GM19372 (cell line): ENCODE results near the gene NGEF.

ENCODE experiments used
- ATAC-seq: cut with Tn5 transposase; IDR thresholded peaks from one replicate; pipeline ENCODE4 v1.9.1; 2021; ENCODE audit warnings: mild to moderate bottlenecking, low read depth, moderate library complexity; ENCODE audit not compliant: unreplicated experiment

Gene NGEF

GRCh38 chr2:232875256-232876121, 137.6 kb downstream of the NGEF start:
- ATAC-seq, result no peak

GRCh38 chr2:232874677-232875223, 138.3 kb downstream of the NGEF start:
- ATAC-seq, result no peak

GRCh38 chr2:232873909-232874641, 139.0 kb downstream of the NGEF start:
- no peak for ATAC-seq

GRCh38 chr2:232873292-232873908, 139.7 kb downstream of the NGEF start:
- no peak for ATAC-seq

DNA sequence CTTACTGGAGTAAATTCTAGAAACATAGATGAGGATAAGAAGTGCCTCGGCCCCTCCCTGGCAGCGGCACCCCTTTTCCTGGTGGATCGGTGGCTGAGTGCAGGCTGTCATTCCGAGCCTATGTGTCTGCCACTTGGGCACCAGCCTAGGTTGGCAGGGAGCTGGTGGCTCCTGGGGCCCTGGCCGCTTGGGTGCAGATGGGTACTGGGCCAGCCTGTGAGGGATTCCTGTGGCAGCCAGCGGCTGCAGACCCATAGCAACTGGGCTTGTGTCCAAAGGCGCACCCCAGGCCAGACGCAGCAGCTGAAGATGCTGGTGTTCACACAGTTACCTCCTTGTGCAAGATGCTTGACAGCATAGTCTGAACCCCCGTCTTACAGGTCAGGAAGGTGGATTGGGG, 140.2 kb downstream of the NGEF start:
- no peak for ATAC-seq

DNA sequence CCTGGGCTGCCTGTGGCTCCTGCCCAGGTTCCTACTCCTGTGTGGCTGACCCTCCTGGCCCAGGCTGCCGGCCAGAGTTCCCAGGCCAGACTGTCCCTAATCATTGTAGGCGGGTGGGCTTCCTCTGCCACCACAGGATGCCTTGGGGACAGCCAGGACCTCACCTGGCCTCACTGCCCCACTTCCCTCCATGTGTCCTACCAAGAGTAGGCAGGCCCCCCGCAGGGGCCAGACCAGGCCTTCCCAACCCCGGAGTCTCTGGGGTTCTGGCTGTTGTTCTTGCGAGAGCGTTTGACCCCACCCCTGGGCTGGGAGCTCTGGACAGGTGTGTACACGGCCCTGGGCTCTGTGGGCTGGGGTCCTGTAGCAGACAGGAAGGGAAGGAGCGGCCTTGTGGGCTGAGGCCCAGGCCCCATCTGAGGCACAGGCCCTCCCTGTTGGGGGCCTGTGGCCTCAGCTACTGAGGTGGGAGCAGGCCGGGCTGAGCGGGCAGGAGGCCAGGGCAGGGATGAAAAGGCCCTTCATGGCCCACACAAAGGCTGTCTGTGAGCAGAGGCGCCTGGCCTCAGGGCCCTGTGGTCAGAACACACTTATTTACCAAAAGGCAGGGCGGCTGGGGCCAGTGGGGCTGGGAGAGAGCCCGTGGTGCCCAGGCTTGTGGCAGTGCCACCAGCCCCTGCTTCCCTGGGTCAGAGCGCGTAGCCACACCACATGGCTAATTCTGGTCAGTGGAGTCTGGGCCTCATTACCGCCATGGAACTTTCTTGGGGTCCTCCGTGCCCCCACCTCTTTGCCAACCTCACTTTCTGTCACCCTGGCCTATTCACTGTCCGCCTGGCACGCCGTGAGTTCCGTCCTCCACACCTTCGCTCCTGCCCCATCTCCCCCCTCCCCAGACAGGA, 141.0 kb downstream of the NGEF start:
- no peak for ATAC-seq

DNA sequence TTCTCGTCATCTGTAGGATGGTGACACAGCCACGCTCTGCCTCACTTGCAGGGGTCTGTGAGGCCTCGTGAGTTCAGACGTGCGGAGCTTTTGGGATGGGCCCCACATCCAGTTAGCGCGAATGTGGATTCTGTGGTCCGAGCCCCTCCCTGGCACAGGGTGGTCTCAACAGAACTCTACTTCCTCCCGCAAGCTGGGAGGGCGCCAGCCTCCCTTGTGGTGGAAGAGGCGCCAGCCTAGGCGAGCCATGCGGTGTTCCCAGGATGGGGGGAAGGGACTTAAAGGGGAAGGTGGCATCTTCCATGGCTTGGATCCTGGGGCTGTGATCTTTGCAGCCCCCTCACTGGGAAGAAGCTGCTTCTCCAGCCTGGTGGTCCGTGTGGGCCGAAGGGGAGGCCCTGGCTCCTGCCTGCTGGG, 141.6 kb downstream of the NGEF start:
- no peak for ATAC-seq

DNA sequence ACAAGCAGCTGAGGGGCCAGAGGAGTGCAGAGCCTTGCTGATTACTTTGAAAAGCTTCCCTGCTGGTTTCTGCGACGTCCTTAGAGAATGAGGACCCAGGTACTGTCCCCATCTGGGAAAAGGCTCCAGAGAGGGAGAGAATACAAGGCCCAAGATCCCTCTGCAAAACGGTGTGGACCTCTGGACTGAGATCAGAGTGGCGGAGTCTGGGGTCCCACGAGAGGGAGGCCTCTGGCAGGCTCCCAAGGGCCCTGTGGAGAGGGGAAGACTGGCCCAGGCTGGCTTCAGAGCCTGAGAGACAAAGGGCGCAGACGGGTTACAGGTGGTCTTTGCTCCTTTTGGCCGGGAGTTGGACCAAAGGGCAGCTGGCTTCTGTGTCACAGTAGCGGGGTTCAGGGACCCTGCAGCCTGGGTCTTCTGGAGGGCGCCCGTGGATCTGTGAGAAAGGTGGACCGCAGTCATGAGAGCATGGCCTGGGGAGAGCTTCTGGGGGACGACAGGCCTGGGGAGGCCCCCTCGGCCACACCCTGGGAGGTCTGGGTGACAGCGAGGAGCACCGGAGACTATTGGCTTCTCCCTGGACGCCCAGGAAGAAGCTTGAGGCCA, 142.2 kb downstream of the NGEF start:
- ATAC-seq, result no peak

- no peak for ATAC-seq
These were observed 142.9 kb downstream of the NGEF start, which contains the start of gene SNORC for GRCh38 chr2:232870018-232870765. SNORC (plus strand) TSS chr2:232870264; CDS start chr2:232870342, 78 bp downstream.

DNA sequence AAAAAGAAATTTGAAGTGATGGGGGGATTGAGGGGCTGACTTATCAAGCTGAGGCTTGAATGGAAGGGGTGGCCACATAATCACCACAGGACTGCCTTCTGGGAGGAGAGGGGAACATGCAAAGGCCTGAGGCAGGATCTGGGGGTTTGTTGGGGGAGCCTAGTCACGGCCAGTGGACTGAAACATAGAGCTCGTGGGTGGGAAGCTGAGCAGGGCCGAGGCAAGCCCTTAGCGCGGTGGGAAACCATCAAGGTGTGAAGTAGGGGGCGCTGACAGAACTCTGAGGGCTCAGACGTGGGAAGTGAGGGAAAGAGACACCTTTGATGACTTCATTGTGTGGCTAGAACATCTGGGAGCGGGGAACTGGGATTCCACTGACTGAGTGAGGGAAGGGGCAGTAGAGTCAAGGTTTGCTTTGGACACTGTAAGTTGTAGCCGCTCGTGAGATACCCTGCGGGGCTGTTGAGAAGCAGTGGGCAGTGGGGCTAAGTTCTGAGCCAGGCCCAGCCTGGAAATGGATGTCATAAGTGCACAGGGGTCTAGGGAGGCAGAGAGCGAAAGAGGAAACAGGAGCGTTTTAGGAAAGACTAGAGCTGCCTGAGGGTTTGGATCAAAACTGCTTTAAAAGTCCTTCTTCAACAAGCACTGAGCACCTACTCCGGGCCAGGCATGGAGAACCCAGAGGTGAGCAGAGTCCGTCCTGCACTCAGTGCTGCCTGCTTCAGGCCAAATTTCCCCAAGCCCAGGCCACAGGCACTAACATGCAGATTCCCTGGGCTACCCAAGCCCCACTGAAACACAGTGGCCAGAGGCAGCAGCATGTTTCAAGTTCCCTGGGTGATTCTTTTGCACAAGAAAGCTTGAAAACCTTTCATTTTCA, 143.7 kb downstream of the NGEF start:
- ATAC-seq, result no peak

DNA sequence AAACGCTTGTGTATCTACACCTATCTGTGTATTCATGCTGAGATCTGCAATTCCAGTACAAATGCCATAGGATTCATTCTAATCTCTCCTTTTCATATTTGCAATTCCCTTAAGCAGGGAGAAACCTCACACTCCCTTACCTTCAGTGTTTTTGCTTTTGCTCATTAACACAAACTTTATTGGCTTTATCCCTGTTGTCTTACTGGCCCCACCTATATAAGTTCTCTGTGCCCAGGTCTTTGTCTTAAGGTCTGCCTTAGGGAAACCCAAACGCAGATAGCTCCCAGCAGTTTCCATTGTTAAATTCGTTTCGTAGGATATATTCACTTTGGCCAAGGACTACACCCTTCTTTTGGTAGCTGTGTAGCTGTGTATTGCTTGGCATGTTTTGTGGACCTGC, 147.0 kb downstream of the NGEF start:
- no peak for ATAC-seq

DNA sequence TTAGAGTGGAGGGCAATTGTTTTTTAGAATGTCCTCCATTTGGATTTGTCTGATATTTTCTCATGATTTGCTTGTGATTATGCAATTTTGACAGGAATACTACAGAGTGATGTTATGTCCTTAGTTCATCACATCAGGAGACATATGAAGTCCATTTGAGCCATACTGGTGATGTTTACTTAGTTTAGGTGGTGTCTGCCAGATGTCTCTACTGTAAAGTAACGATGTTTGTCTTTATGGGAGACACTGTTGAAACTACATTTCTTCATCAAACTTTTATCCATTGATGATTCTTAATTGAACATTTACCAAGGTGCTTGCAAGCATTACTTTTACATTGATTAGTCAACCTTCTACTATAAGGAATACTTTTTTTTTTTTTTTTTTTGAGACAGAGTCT, 147.9 kb downstream of the NGEF start:
- no peak for ATAC-seq

DNA sequence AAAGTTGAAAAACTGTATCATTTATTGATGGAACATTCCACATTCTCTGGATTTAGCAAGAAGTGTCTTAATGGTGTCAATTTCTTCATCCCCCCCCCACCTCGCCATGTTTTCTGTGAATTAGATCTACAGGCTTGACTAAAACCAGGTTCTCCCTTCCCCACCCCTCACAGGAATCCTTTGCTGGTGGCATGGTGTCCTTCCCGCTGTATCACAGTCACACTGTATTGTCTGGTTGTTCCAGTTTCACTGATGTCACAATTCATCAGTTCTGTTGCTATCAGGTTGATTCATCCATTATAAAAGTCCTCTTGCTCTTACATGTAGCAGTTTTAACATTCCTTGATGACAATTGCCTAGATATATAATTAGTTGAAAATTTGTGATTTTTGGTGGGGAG, 149.1 kb downstream of the NGEF start:
- ATAC-seq, result no peak

DNA sequence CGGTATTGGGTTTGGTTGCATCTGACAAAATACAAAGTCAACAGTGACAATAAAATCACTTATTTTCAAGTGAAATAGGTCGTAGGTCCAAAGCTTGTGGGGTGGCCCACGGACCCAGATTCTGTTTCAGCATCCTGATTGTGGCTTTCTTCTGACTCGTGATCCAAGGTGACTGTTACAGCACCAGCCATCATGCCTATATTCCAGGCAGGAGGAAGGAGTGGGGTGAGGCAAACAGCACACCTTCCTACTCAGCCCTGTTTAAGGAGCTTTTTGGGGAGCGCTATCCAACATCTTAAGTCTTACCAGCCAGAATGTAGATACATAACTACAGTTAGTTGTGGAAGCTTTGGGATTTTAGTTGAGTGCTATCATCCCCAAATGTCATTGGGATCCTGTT, 151.7 kb downstream of the NGEF start:
- no peak for ATAC-seq

GRCh38 chr2:232860593-232861241, 152.3 kb downstream of the NGEF start:
- ATAC-seq, result no peak

- no peak for ATAC-seq
These were observed 153.6 kb downstream of the NGEF start for GRCh38 chr2:232859385-232859916.

GRCh38 chr2:232857158-232857563, 155.9 kb downstream of the NGEF start:
- no peak for ATAC-seq
